ENCODE measurements around the gene OR5A1. TPM values are rescaled to one million over a fixed set of nuclear protein-coding genes. Genes with fewer than 3 reads are reported as not detected.

Gene OR5A1
- total and polyA plus RNA-seq, 2 donors (not counting 1 experiment from before 2014, with no cell fraction given), result not detected

- Histone ChIP-seq H4K20me1 (ENCODE audit: control insufficient read depth, insufficient read depth, low read length, poor library complexity, severe bottlenecking) (no peaks in the 10 kb centered on the region), H3K4me3 (ENCODE audit: control extremely low read depth in 1 of 5, extremely low read depth in 1 of 5, insufficient read depth in 1 of 5, low read depth in 2 of 5, low read length in 4 of 5) (peak overlapping the region in 2 of 5 experiments; percentile 25 to 31), H3K27me3 (replicated peaks in 1 of 4; ENCODE audit: control extremely low read depth in 1 of 4, control insufficient read depth in 3 of 4, insufficient read depth in 4 of 4, low read length in 3 of 4) (no peaks in the 10 kb centered on the region), H3K4me2 (replicated peaks; ENCODE audit: low read depth, low read length, poor library complexity, severe bottlenecking) (peak overlapping the region; percentile 63), H3K36me3 (replicated peaks in 1 of 2; ENCODE audit: control extremely low read depth in 1 of 2, control insufficient read depth in 1 of 2, extremely low read depth in 1 of 2, insufficient read depth in 2 of 2, low read length in 1 of 2) (no peaks in the 10 kb centered on the region), H2AFZ (ENCODE audit: insufficient read depth, low read depth, low read length, poor library complexity, severe bottlenecking) (peak overlapping the region; percentile 58), H3K9me3 (ENCODE audit: control extremely low read depth in 1 of 3, control insufficient read depth in 2 of 3, insufficient read depth in 1 of 3, low read length in 2 of 3) (peaks cover 0 to 5% (median 0%) of the 10 kb centered on the region in 3 donors), H3K4me1 (ENCODE audit: control insufficient read depth in 2 of 2, insufficient read depth in 2 of 2, low read length in 2 of 2) (peaks cover 44% of the 10 kb centered on the region in 2 donors), H3K79me2 (ENCODE audit: control insufficient read depth, insufficient read depth, low read length) (no peaks in the 10 kb centered on the region), H3K9ac (ENCODE audit: low read length) (peak overlapping the region; percentile 42), H3K27ac (ENCODE audit: low read length in 2 of 2) (peak overlapping the region; percentile 16 to 62)
- DNase-seq, result peak; percentile 46
- Mint-ChIP-seq H3K4me1 (peaks cover 38% of the 10 kb centered on the region), H3K27ac (peak overlapping the region; percentile 81), H3K9me3 (ENCODE audit: insufficient read depth) (no peaks in the 10 kb centered on the region), H3K27me3 (no peaks in the 10 kb centered on the region), H3K4me3 (peak overlapping the region; percentile 68)
- intact Hi-C loops (cut with micrococcal nuclease), result loop anchor here (5.0 kb wide), 1 partner anchor 35 kb away; no protein-coding TSS in a partner anchor
- ChIA-PET POLR2A (no interaction called here), CTCF (interaction anchor here (0.7 to 5.5 kb wide), 5 partner anchors 7 to 245 kb away, joined by 3 to 41 read pairs (median 4); partner anchors contain the start of gene DTX4)
- TF ChIP-seq CTCF (IDR thresholded peaks at IDR 0.05) (no peak), EZH2 (IDR thresholded peaks at IDR 0.05; ENCODE audit: borderline replicate concordance, insufficient read depth, low read depth, low read length, poor library complexity, severe bottlenecking) (no peak)
- 2% methylated on average over 4 of the region's 5 CpGs for WGBS (ENCODE audit: insufficient coverage)
- peak; percentile 67 for ATAC-seq (ENCODE audit: low read depth)
Observed at GRCh38 chr11:59417023-59417422, 19.2 kb upstream of the OR5A1 start.

GRCh38 chr11:59418156-59418555 lies 18.1 kb upstream of the OR5A1 start:
- Histone ChIP-seq H3K9ac (ENCODE audit: low read length) (no peak overlapping the region), H3K4me2 (replicated peaks; ENCODE audit: low read depth, low read length, poor library complexity, severe bottlenecking) (no peak overlapping the region), H3K27ac (ENCODE audit: low read length in 2 of 2) (no peak overlapping the region), H3K36me3 (replicated peaks in 1 of 2; ENCODE audit: control extremely low read depth in 1 of 2, control insufficient read depth in 1 of 2, extremely low read depth in 1 of 2, insufficient read depth in 2 of 2, low read length in 1 of 2) (no peaks in the 10 kb centered on the region), H3K79me2 (ENCODE audit: control insufficient read depth, insufficient read depth, low read length) (no peaks in the 10 kb centered on the region), H4K20me1 (ENCODE audit: control insufficient read depth, insufficient read depth, low read length, poor library complexity, severe bottlenecking) (no peaks in the 10 kb centered on the region), H2AFZ (ENCODE audit: insufficient read depth, low read depth, low read length, poor library complexity, severe bottlenecking) (no peak overlapping the region), H3K9me3 (ENCODE audit: control extremely low read depth in 1 of 3, control insufficient read depth in 2 of 3, insufficient read depth in 1 of 3, low read length in 2 of 3) (peaks cover 0 to 5% (median 0%) of the 10 kb centered on the region in 3 donors), H3K4me1 (ENCODE audit: control insufficient read depth in 2 of 2, insufficient read depth in 2 of 2, low read length in 2 of 2) (peaks cover 43 to 50% of the 10 kb centered on the region in 2 donors), H3K27me3 (replicated peaks in 1 of 4; ENCODE audit: control extremely low read depth in 1 of 4, control insufficient read depth in 3 of 4, insufficient read depth in 4 of 4, low read length in 3 of 4) (no peaks in the 10 kb centered on the region), H3K4me3 (ENCODE audit: control extremely low read depth in 1 of 5, extremely low read depth in 1 of 5, insufficient read depth in 1 of 5, low read depth in 2 of 5, low read length in 4 of 5) (no peak overlapping the region)
- Mint-ChIP-seq H3K4me3 (no peak overlapping the region), H3K9me3 (ENCODE audit: insufficient read depth) (no peaks in the 10 kb centered on the region), H3K4me1 (peaks cover 45% of the 10 kb centered on the region), H3K27ac (peak overlapping the region; percentile 29), H3K27me3 (no peaks in the 10 kb centered on the region)
- ChIA-PET POLR2A (no interaction called here), CTCF (interaction anchor here (1.1 to 5.5 kb wide), 5 partner anchors 12 to 260 kb away, joined by 3 to 41 read pairs (median 6); partner anchors contain the start of gene DTX4)
- ATAC-seq (ENCODE audit: low read depth) (no peak), DNase-seq (no peak)
- 100% methylated on average over 1 of the region's 2 CpGs for WGBS (ENCODE audit: insufficient coverage)
- TF ChIP-seq CTCF (IDR thresholded peaks at IDR 0.05), result no peak
- no peak for TF ChIP-seq EZH2 (IDR thresholded peaks at IDR 0.05; ENCODE audit: borderline replicate concordance, insufficient read depth, low read depth, low read length, poor library complexity, severe bottlenecking)
- intact Hi-C loops (cut with micrococcal nuclease), result loop anchor here (5.0 kb wide), 1 partner anchor 36 kb away; no protein-coding TSS in a partner anchor

Measured in B cell (primary cell).